ENCODE data around the gene ZNF574. TPM values are rescaled to one million over a fixed set of nuclear protein-coding genes. Genes with fewer than 3 reads are reported as not detected.

Gene ZNF574
- total and polyA plus RNA-seq, 2 donors (not counting 3 experiments of a cell fraction or from before 2014, with no cell fraction given), result 13.6 to 15.3 TPM

GRCh38 chr19:42080764-42081375 lies 4.9 kb downstream of the ZNF574 start:
- Histone ChIP-seq H3K79me2 (ENCODE audit: control insufficient read depth, insufficient read depth, low read length) (peaks cover 51% of the 10 kb centered on the region), H3K27ac (ENCODE audit: insufficient read depth, low read depth, low read length) (no peak overlapping the region), H3K27me3 (ENCODE audit: control insufficient read depth in 2 of 2, insufficient read depth in 2 of 2, low read length in 2 of 2) (no peaks in the 10 kb centered on the region), H2AFZ (ENCODE audit: low read depth, low read length) (no peak overlapping the region), H3K9ac (replicated peaks; ENCODE audit: extremely low read depth, insufficient read depth, low read length) (no peak overlapping the region), H4K20me1 (replicated peaks; ENCODE audit: control insufficient read depth, extremely low read depth, insufficient read depth, low read length) (no peaks in the 10 kb centered on the region), H3K4me2 (ENCODE audit: insufficient read depth, low read length) (no peak overlapping the region), H3K4me1 (ENCODE audit: control insufficient read depth, extremely low read depth, insufficient read depth, low read length) (peaks cover 11% of the 10 kb centered on the region), H3K36me3 (ENCODE audit: control insufficient read depth in 2 of 2, extremely low read depth in 1 of 2, insufficient read depth in 2 of 2, low read length in 2 of 2) (peaks cover 12 to 32% of the 10 kb centered on the region in 2 experiments), H3K9me1 (replicated peaks; ENCODE audit: control insufficient read depth, extremely low read depth, insufficient read depth, low read length) (no peaks in the 10 kb centered on the region), H3K9me3 (replicated peaks; ENCODE audit: control insufficient read depth, insufficient read depth, low read length) (no peaks in the 10 kb centered on the region), H3K4me3 (replicated peaks in 1 of 3; ENCODE audit: insufficient read depth in 1 of 3, low read depth in 1 of 3, low read length in 3 of 3) (no peak overlapping the region)
- CTCF ChIA-PET, result interaction anchor here (0.6 to 1.3 kb wide), 15 partner anchors 11 to 207 kb away, joined by 3 to 17 read pairs (median 4); no protein-coding TSS in a partner anchor
- FAIRE-seq (no peak), DNase-seq (ENCODE audit: low read depth, low spot score) (no peak)
- POLR2A ChIA-PET, result no interaction called here
- TF ChIP-seq MYC (IDR thresholded peaks at IDR 0.05; ENCODE audit: low read depth, low read length) (no peak), CTCF (IDR thresholded peaks at IDR 0.05; ENCODE audit: extremely low read depth in 1 of 2, insufficient read depth in 1 of 2, low read depth in 1 of 2, low read length in 2 of 2) (no peak), MAX (IDR thresholded peaks at IDR 0.05; ENCODE audit: insufficient read depth, insufficient read length) (no peak), POLR2A (IDR thresholded peaks at IDR 0.05; ENCODE audit: low read depth, low read length) (no peak), GATA2 (IDR thresholded peaks at IDR 0.05; ENCODE audit: insufficient read depth, insufficient read length, low read depth, low read length) (no peak), JUN (IDR thresholded peaks at IDR 0.05; ENCODE audit: borderline replicate concordance, insufficient read depth, insufficient read length, low read depth) (no peak), POLR2AphosphoS5 (IDR thresholded peaks at IDR 0.05; ENCODE audit: insufficient read depth, low read depth, low read length) (no peak), EZH2 (IDR thresholded peaks at IDR 0.05; ENCODE audit: borderline replicate concordance, low read depth, low read length, severe bottlenecking) (no peak), FOS (IDR thresholded peaks at IDR 0.05; ENCODE audit: borderline replicate concordance, insufficient read depth, low read length) (no peak)
- TSS peak; percentile 9 for BruUV-seq (replicated peaks)
- intact Hi-C loops (cut with micrococcal nuclease) (loop anchor here (1.0 kb wide), 2 partner anchors 11 to 95 kb away; no protein-coding TSS in a partner anchor), dilution Hi-C loops (cut with MboI; ENCODE audit: extremely low pct_ligation_motif_present, low sequenced_read_pairs) (no loop called here)

All from endothelial cell of umbilical vein (primary cell).